HFFc6 (cell line): Measurements from ENCODE around the gene PRAF2. TPM values are rescaled to one million over a fixed set of nuclear protein-coding genes. Genes with fewer than 3 reads are reported as not detected.

Experiments
- DNase-seq: peaks from one replicate; pipeline ENCODE4 v3.0.0-alpha.2; 2018
- H3K27ac Mint-ChIP-seq: 2 replicates; pipeline ENCODE4 v1.8.0; 2020; ENCODE audit warnings: mild to moderate bottlenecking, mixed read lengths
- H3K27me3 Mint-ChIP-seq: 2 replicates; pipeline ENCODE4 v1.8.0; 2021; ENCODE audit warnings: mild to moderate bottlenecking, moderate library complexity, mixed read lengths; ENCODE audit not compliant: insufficient read depth
- H3K36me3 Mint-ChIP-seq: 2 replicates; pipeline ENCODE4 v1.8.0; 2021; ENCODE audit warnings: low read depth, mixed read lengths
- H3K4me1 Mint-ChIP-seq: 2 replicates; pipeline ENCODE4 v1.8.0; 2020; ENCODE audit warnings: low read depth, mixed read lengths
- H3K4me3 Mint-ChIP-seq: 2 replicates; pipeline ENCODE4 v1.8.0; 2020; ENCODE audit warnings: mild to moderate bottlenecking, moderate library complexity, mixed read lengths
- H3K9me3 Mint-ChIP-seq: 2 replicates; pipeline ENCODE4 v1.8.0; 2020; ENCODE audit warnings: mild to moderate bottlenecking, mixed read lengths
- CTCF ChIP-seq: fragments of 200-600 bp; sonication (generic); IDR thresholded peaks from 2 replicates; pipeline ENCODE4 v1.5.0; 2021; ENCODE audit warnings: antibody characterized with exemption, mild to moderate bottlenecking
- total RNA-seq, 6 experiments: library from RNA; stranded (reverse); fragmentation: NEBNext Ultra II Directional; extraction: Animal tissue kit (Norgen Biotek cat#: 25700); gene quantifications; 2 replicates in 1 of 6; 3 replicates in 5 of 6; pipeline ENCODE4 v1.2.3, GENCODE V29; 2021

The PRAF2 gene
- total RNA-seq, 6 experiments from 2014 or later = 68.0 to 100 (median 76.7) TPM

GRCh38 chrX:49061490-49061889 is 12.3 kb downstream of the PRAF2 start:
- no peak for TF ChIP-seq CTCF
- Mint-ChIP-seq H3K9me3 (no peaks in the 10 kb centered on the region), H3K27ac (no peak overlapping the region), H3K27me3 (peaks cover 5% of the 10 kb centered on the region; the same call in 1 of the 2 replicates), H3K36me3 (no peaks in the 10 kb centered on the region), H3K4me1 (no peaks in the 10 kb centered on the region), H3K4me3 (no peak overlapping the region)
- DNase-seq = no peak

- peaks cover 5% of the 10 kb centered on the region; the same call in 1 of the 2 replicates for H3K27me3 Mint-ChIP-seq
- H3K27ac Mint-ChIP-seq = no peak overlapping the region
- no peaks in the 10 kb centered on the region for H3K4me1 Mint-ChIP-seq
- no peak for DNase-seq
- H3K9me3 Mint-ChIP-seq = no peaks in the 10 kb centered on the region
- no peak overlapping the region for H3K4me3 Mint-ChIP-seq
- H3K36me3 Mint-ChIP-seq = no peaks in the 10 kb centered on the region
- TF ChIP-seq CTCF = no peak
Observed at GRCh38 chrX:49060914-49061313, 12.9 kb downstream of the PRAF2 start.

GRCh38 chrX:49059681-49060085 is 14.1 kb downstream of the PRAF2 start:
- H3K27ac Mint-ChIP-seq = no peak overlapping the region
- no peak overlapping the region for H3K4me3 Mint-ChIP-seq
- H3K27me3 Mint-ChIP-seq = peaks cover 7% of the 10 kb centered on the region
- H3K9me3 Mint-ChIP-seq = no peaks in the 10 kb centered on the region
- no peaks in the 10 kb centered on the region for H3K36me3 Mint-ChIP-seq
- H3K4me1 Mint-ChIP-seq = no peaks in the 10 kb centered on the region
- no peak for TF ChIP-seq CTCF
- no peak for DNase-seq

GRCh38 chrX:49059201-49059600 is 14.6 kb downstream of the PRAF2 start:
- no peak for DNase-seq
- Mint-ChIP-seq H3K27ac (no peak overlapping the region), H3K27me3 (peaks cover 11% of the 10 kb centered on the region), H3K36me3 (peaks cover 4% of the 10 kb centered on the region), H3K4me1 (no peaks in the 10 kb centered on the region), H3K9me3 (peaks cover 4% of the 10 kb centered on the region), H3K4me3 (no peak overlapping the region)
- TF ChIP-seq CTCF = no peak

GRCh38 chrX:49058794-49059193 is 15.0 kb downstream of the PRAF2 start, which contains the start of gene CCDC120:
CCDC120 (plus strand) TSS chrX:49058999; CDS start chrX:49062042, 3,043 bp downstream.
- Mint-ChIP-seq H3K4me1 (no peaks in the 10 kb centered on the region), H3K36me3 (peaks cover 8% of the 10 kb centered on the region), H3K27ac (no peak within 1 kb of the TSS), H3K4me3 (no peak within 1 kb of the TSS), H3K9me3 (peaks cover 8% of the 10 kb centered on the region), H3K27me3 (peaks cover 15% of the 10 kb centered on the region)
- no peak for DNase-seq
- TF ChIP-seq CTCF = no peak
